Smooth muscle cell (in vitro differentiated cells): Measurements from ENCODE around the gene COX14. TPM values are rescaled to one million over a fixed set of nuclear protein-coding genes. Genes with fewer than 3 reads are reported as not detected.

ENCODE experiments used
- DNase-seq: peaks from one replicate; lab custom pipeline; 2025; ENCODE audit not compliant: unreplicated experiment; lab: John Stamatoyannopoulos, UW
- H2AFZ ChIP-seq: fragments of 200-600 bp; sonication (generic); 2 replicates; pipeline ENCODE4 v1.6.0; 2016; ENCODE audit warnings: antibody characterized with exemption, low read depth, mild to moderate bottlenecking
- H3F3A ChIP-seq: fragments of 200-600 bp; sonication (generic); 2 replicates; pipeline ENCODE4 v1.6.0; 2017; ENCODE audit warnings: antibody characterized with exemption, low read depth
- H3K27ac ChIP-seq: fragments of 200-600 bp; sonication (generic); 2 replicates; pipeline ENCODE4 v1.5.1; 2016; ENCODE audit warnings: low read depth, mild to moderate bottlenecking
- H3K27me3 ChIP-seq: fragments of 200-600 bp; sonication (generic); 2 replicates; pipeline ENCODE4 v1.6.1; 2016; ENCODE audit warnings: low read depth, mild to moderate bottlenecking
- H3K36me3 ChIP-seq: fragments of 200-600 bp; sonication (generic); 2 replicates; pipeline ENCODE4 v1.5.1; 2016; ENCODE audit warnings: low read depth
- H3K4me1 ChIP-seq: fragments of 200-600 bp; sonication (generic); 2 replicates; pipeline ENCODE4 v1.5.1; 2016; ENCODE audit warnings: low read depth
- H3K4me2 ChIP-seq: fragments of 200-600 bp; sonication (generic); 2 replicates; pipeline ENCODE4 v1.6.0; 2016; ENCODE audit warnings: mild to moderate bottlenecking
- H3K4me3 ChIP-seq: fragments of 200-600 bp; sonication (generic); 2 replicates; pipeline ENCODE4 v1.5.1; 2016; ENCODE audit warnings: mild to moderate bottlenecking
- H3K79me2 ChIP-seq: fragments of 200-600 bp; sonication (generic); 2 replicates; pipeline ENCODE4 v1.6.0; 2016; ENCODE audit warnings: low read depth, mild to moderate bottlenecking
- H3K9ac ChIP-seq: fragments of 200-600 bp; sonication (generic); 2 replicates; pipeline ENCODE4 v1.6.0; 2016; ENCODE audit warnings: low read depth
- H3K9me3 ChIP-seq: fragments of 200-600 bp; sonication (generic); replicated peaks from 2 replicates; pipeline ENCODE4 v1.5.1; 2016; ENCODE audit warnings: low read depth
- H4K20me1 ChIP-seq: fragments of 200-600 bp; sonication (generic); 2 replicates; pipeline ENCODE4 v1.6.0; 2016; ENCODE audit warnings: low read depth
- WGBS: methylation state at CpG from one replicate; pipeline ENCODE4 v1.1.7; 2016; ENCODE audit warnings: low lambda C conversion rate; 5-methylcytosine and 5-hydroxymethylcytosine counted together
- polyA plus RNA-seq: library from polyadenylated mRNA; unstranded; fragments of >200 nt; fragmentation: Nextera tagmentation; extraction: Ambion mirVana; gene quantifications from 2 replicates; pipeline ENCODE4 v1.2.1, GENCODE V29; 2016
- total RNA-seq: library from RNA; depleted of rRNA; stranded (reverse); fragments of >200 nt; gene quantifications from 2 replicates; pipeline ENCODE4 v1.2.3, GENCODE V29; 2014
- TF ChIP-seq, protein P1 (sequence below): fragments of 200-600 bp; sonication (generic); IDR thresholded peaks from 2 replicates; pipeline ENCODE4 v1.5.1; 2017; ENCODE audit warnings: borderline replicate concordance, mild to moderate bottlenecking, antibody characterized with exemption; ENCODE audit not compliant: insufficient read depth, poor library complexity, severe bottlenecking

Gene COX14
- total and polyA plus RNA-seq, 2 experiments from 2014 or later: 18.6 to 67.9 TPM

- H4K20me1 ChIP-seq: no peaks in the 10 kb centered on the region
Measured at GRCh38 chr12:50103351-50103750, 8.7 kb upstream of the COX14 start.

DNA sequence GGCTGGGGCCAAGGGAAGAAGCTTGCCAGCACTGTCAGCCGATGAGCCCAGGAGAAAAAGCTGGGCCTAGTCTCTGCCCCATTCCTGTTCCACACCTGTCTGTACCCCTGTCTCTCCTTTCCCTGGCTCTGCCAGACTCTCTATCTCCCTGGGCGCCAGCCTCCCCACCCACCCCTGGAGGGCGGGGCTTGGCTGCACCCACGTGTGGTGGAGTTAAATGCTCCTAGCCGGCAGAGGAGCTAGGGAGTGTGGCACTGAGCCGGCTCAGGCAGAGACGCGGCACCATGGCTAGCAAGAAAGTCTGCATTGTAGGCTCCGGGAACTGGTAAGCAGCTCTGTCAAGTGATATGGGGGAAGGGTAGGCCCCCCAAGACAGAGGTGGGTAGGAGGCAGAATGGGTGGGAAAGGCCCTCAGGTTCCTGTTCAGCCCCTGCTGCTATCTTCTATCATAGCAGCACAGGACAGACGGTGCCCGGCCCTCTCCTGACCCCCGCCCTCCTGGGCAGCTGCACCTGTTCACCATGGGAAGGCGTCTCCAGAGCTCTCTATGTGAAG, 8.2 kb upstream of the COX14 start, which contains the start of gene GPD1:
GPD1 (plus strand) TSS at position 242 of the 555 bp plus-strand sequence; CDS start at position 285, 43 bp downstream.
- H3K27me3 ChIP-seq: no peaks in the 10 kb centered on the region
- no peaks in the 10 kb centered on the region for H3K9me3 ChIP-seq
- H3K36me3 ChIP-seq: no peaks in the 10 kb centered on the region
- H3K4me1 ChIP-seq: no peaks in the 10 kb centered on the region
- H3F3A ChIP-seq: peaks cover 9% of the 10 kb centered on the region
- DNase-seq: no peak
- no peak within 1 kb of the TSS for H3K4me3 ChIP-seq
- H3K4me2 ChIP-seq: peak within 1 kb of the TSS; percentile 25
- no peaks in the 10 kb centered on the region for H4K20me1 ChIP-seq
- no peak within 1 kb of the TSS for H3K9ac ChIP-seq
- H3K79me2 ChIP-seq: no peaks in the 10 kb centered on the region
- TF ChIP-seq, protein P1, sequence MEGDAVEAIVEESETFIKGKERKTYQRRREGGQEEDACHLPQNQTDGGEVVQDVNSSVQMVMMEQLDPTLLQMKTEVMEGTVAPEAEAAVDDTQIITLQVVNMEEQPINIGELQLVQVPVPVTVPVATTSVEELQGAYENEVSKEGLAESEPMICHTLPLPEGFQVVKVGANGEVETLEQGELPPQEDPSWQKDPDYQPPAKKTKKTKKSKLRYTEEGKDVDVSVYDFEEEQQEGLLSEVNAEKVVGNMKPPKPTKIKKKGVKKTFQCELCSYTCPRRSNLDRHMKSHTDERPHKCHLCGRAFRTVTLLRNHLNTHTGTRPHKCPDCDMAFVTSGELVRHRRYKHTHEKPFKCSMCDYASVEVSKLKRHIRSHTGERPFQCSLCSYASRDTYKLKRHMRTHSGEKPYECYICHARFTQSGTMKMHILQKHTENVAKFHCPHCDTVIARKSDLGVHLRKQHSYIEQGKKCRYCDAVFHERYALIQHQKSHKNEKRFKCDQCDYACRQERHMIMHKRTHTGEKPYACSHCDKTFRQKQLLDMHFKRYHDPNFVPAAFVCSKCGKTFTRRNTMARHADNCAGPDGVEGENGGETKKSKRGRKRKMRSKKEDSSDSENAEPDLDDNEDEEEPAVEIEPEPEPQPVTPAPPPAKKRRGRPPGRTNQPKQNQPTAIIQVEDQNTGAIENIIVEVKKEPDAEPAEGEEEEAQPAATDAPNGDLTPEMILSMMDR: no peak
- H3K27ac ChIP-seq: no peak within 1 kb of the TSS
- WGBS: 52% methylated on average over 13 of the region's 13 CpGs
- H2AFZ ChIP-seq: no peak within 1 kb of the TSS

More at GRCh38 chr12:50103351-50103750, 8.7 kb upstream of the COX14 start:
- Histone ChIP-seq H3K36me3 (peaks cover 3% of the 10 kb centered on the region), H3K4me2 (no peak overlapping the region), H3F3A (peaks cover 14% of the 10 kb centered on the region), H3K27me3 (no peaks in the 10 kb centered on the region), H3K4me1 (no peaks in the 10 kb centered on the region), H2AFZ (no peak overlapping the region), H3K79me2 (no peaks in the 10 kb centered on the region), H3K27ac (no peak overlapping the region), H3K4me3 (no peak overlapping the region), H3K9me3 (no peaks in the 10 kb centered on the region), H3K9ac (no peak overlapping the region)
- TF ChIP-seq, protein P1: no peak
- WGBS: 100% methylated on average over 2 of the region's 2 CpGs
- no peak for DNase-seq

DNA sequence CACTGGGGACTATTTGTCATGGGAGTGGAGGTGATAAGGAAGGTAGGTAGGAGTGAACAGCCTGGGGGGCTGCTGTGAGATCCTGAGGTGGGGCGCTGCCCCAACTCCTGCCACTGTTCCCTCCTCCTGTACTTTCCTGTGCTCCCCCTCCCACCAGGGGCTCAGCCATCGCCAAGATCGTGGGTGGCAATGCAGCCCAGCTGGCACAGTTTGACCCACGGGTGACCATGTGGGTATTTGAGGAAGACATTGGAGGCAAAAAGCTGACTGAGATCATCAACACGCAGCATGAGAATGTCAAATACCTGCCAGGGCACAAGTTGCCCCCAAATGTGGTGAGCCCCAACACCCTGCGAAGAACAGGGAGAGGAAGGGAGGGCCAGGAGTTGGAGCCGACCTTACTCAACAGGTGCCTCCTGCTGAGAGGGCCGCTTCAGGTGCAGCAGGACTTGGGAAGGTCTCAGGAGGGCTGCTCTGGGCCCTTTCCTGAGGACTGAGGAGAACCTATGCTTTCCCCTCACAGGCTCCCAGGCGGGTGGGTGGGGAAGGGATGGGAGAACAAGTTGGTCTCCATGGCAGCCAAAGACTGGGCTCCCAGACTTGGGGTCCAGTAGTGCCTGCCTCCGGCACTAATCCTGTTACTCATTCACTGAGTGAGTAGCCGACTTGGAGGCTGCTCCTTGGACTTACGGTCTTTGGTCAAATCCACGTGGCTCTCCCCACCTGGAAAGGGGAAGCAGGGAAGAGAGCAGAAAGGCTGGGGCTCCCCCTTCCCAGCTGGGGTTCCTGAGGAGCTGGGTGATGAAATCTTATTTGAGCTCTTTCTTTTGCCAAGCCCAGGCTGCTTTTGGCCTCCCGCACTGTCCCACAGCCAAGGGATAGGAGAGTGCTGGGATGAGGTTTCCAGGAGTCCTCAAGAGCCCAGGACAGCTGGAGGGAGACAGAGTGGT, 7.3 kb upstream of the COX14 start:
- Histone ChIP-seq H3K79me2 (no peaks in the 10 kb centered on the region), H2AFZ (no peak overlapping the region), H3K4me2 (no peak overlapping the region), H4K20me1 (no peaks in the 10 kb centered on the region), H3K9ac (no peak overlapping the region), H3F3A (peaks cover 6% of the 10 kb centered on the region), H3K36me3 (no peaks in the 10 kb centered on the region), H3K9me3 (no peaks in the 10 kb centered on the region), H3K4me3 (no peak overlapping the region), H3K27ac (no peak overlapping the region), H3K4me1 (no peaks in the 10 kb centered on the region), H3K27me3 (no peaks in the 10 kb centered on the region)
- TF ChIP-seq, protein P1: no peak
- DNase-seq: no peak
- WGBS: 93% methylated on average over 14 of the region's 14 CpGs
